ENCODE results near the gene MMP23B.
"Not testable (repeated sequence)": the region's sequence is repeated elsewhere in the genome, so short reads cannot be mapped to it uniquely, and the experiment has no call there.

The MMP23B gene

GRCh38 chr1:1629430-1630190 is 2.4 kb upstream of the MMP23B start:
- DNase-seq, result peak; percentile 72

GRCh38 chr1:1630191-1630964 is 1.6 kb upstream of the MMP23B start:
- peaks cover 2% of the 10 kb centered on the region for H3K36me3 Mint-ChIP-seq (ENCODE audit: low read depth)
- H3K4me3 Mint-ChIP-seq, result peak overlapping the region; percentile 69
- peaks cover 5% of the 10 kb centered on the region for H3K27me3 Mint-ChIP-seq
- H3K9me3 Mint-ChIP-seq, result no peaks in the 10 kb centered on the region
- DNase-seq, result peak; percentile 92
- peaks cover 4% of the 10 kb centered on the region for H3K4me1 Mint-ChIP-seq (ENCODE audit: low read depth)
- H3K27ac Mint-ChIP-seq, result peak overlapping the region; percentile 96

More at GRCh38 chr1:1629430-1630190, 2.4 kb upstream of the MMP23B start:
- H3K36me3 Mint-ChIP-seq (ENCODE audit: low read depth), result peaks cover 2% of the 10 kb centered on the region
- peak overlapping the region; percentile 55 for H3K4me3 Mint-ChIP-seq
- peak overlapping the region; percentile 33 for H3K27ac Mint-ChIP-seq
- H3K4me1 Mint-ChIP-seq (ENCODE audit: low read depth), result peaks cover 4% of the 10 kb centered on the region
- H3K9me3 Mint-ChIP-seq, result no peaks in the 10 kb centered on the region
- H3K27me3 Mint-ChIP-seq, result peaks cover 5% of the 10 kb centered on the region

- Mint-ChIP-seq H3K36me3 (ENCODE audit: low read depth) (peaks cover 2% of the 10 kb centered on the region), H3K27me3 (peaks cover 5% of the 10 kb centered on the region), H3K4me1 (ENCODE audit: low read depth) (peaks cover 4% of the 10 kb centered on the region), H3K4me3 (peak overlapping the region; percentile 31), H3K27ac (peak overlapping the region; percentile 77), H3K9me3 (no peaks in the 10 kb centered on the region)
- DNase-seq, result peak; percentile 50
Measured at GRCh38 chr1:1630965-1631781, 800 bp upstream of the MMP23B start.

- DNase-seq; H3K27me3 Mint-ChIP-seq; H3K4me3 Mint-ChIP-seq; H3K4me1 Mint-ChIP-seq (ENCODE audit: low read depth); H3K9me3 Mint-ChIP-seq; H3K27ac Mint-ChIP-seq: not testable (repeated sequence)
- H3K36me3 Mint-ChIP-seq (ENCODE audit: low read depth), result peaks cover 17% of the 10 kb centered on the region
Measured at GRCh38 chr1:1633409-1633808, 1.4 kb downstream of the MMP23B start.

GRCh38 chr1:1634613-1635012 is 2.6 kb downstream of the MMP23B start:
- peak; percentile 35 for DNase-seq

GRCh38 chr1:1636621-1637478 is 4.9 kb downstream of the MMP23B start:
- H3K4me1 Mint-ChIP-seq (ENCODE audit: low read depth), result not testable (repeated sequence)

More at GRCh38 chr1:1634613-1635012, 2.6 kb downstream of the MMP23B start:
- H3K4me1 Mint-ChIP-seq (ENCODE audit: low read depth); H3K9me3 Mint-ChIP-seq; H3K27me3 Mint-ChIP-seq; H3K27ac Mint-ChIP-seq; H3K4me3 Mint-ChIP-seq: not testable (repeated sequence)
- H3K36me3 Mint-ChIP-seq (ENCODE audit: low read depth), result peaks cover 24% of the 10 kb centered on the region

GRCh38 chr1:1637479-1637875 is 5.5 kb downstream of the MMP23B start:
- H3K36me3 Mint-ChIP-seq (ENCODE audit: low read depth), result peaks cover 27% of the 10 kb centered on the region
- H3K9me3 Mint-ChIP-seq; H3K27ac Mint-ChIP-seq; H3K4me3 Mint-ChIP-seq; H3K27me3 Mint-ChIP-seq; DNase-seq; H3K4me1 Mint-ChIP-seq (ENCODE audit: low read depth): not testable (repeated sequence)

More at GRCh38 chr1:1636621-1637478, 4.9 kb downstream of the MMP23B start:
- not testable (repeated sequence) for H3K27ac Mint-ChIP-seq, H3K4me3 Mint-ChIP-seq, H3K27me3 Mint-ChIP-seq, H3K9me3 Mint-ChIP-seq, DNase-seq
- H3K36me3 Mint-ChIP-seq (ENCODE audit: low read depth), result peaks cover 27% of the 10 kb centered on the region

- not testable (repeated sequence) for DNase-seq; H3K27me3 Mint-ChIP-seq; H3K4me3 Mint-ChIP-seq; H3K27ac Mint-ChIP-seq; H3K4me1 Mint-ChIP-seq (ENCODE audit: low read depth); H3K9me3 Mint-ChIP-seq
- H3K36me3 Mint-ChIP-seq (ENCODE audit: low read depth), result peaks cover 30% of the 10 kb centered on the region
Measured at GRCh38 chr1:1638528-1638927, 6.6 kb downstream of the MMP23B start.

GRCh38 chr1:1639368-1639767 is 7.4 kb downstream of the MMP23B start:
- H3K27me3 Mint-ChIP-seq; H3K4me1 Mint-ChIP-seq (ENCODE audit: low read depth); H3K27ac Mint-ChIP-seq; H3K4me3 Mint-ChIP-seq; H3K9me3 Mint-ChIP-seq; DNase-seq: not testable (repeated sequence)
- peaks cover 30% of the 10 kb centered on the region for H3K36me3 Mint-ChIP-seq (ENCODE audit: low read depth)

GRCh38 chr1:1640081-1640480 is 8.1 kb downstream of the MMP23B start:
- not testable (repeated sequence) for H3K9me3 Mint-ChIP-seq; DNase-seq; H3K27ac Mint-ChIP-seq; H3K27me3 Mint-ChIP-seq; H3K4me3 Mint-ChIP-seq; H3K4me1 Mint-ChIP-seq (ENCODE audit: low read depth)
- peaks cover 30% of the 10 kb centered on the region for H3K36me3 Mint-ChIP-seq (ENCODE audit: low read depth)

- H3K4me3 Mint-ChIP-seq; H3K4me1 Mint-ChIP-seq (ENCODE audit: low read depth); H3K9me3 Mint-ChIP-seq; H3K27me3 Mint-ChIP-seq; DNase-seq; H3K27ac Mint-ChIP-seq: not testable (repeated sequence)
- H3K36me3 Mint-ChIP-seq (ENCODE audit: low read depth), result peaks cover 34% of the 10 kb centered on the region
Measured at GRCh38 chr1:1640711-1641461, 8.9 kb downstream of the MMP23B start.

GRCh38 chr1:1646326-1646725 is 14.4 kb downstream of the MMP23B start:
- H3K27me3 Mint-ChIP-seq; H3K27ac Mint-ChIP-seq; H3K4me3 Mint-ChIP-seq; H3K4me1 Mint-ChIP-seq (ENCODE audit: low read depth); H3K9me3 Mint-ChIP-seq; DNase-seq: not testable (repeated sequence)
- H3K36me3 Mint-ChIP-seq (ENCODE audit: low read depth), result peaks cover 56% of the 10 kb centered on the region

- H3K9me3 Mint-ChIP-seq; H3K4me3 Mint-ChIP-seq; H3K27me3 Mint-ChIP-seq; H3K4me1 Mint-ChIP-seq (ENCODE audit: low read depth); DNase-seq; H3K27ac Mint-ChIP-seq: not testable (repeated sequence)
- peaks cover 70% of the 10 kb centered on the region for H3K36me3 Mint-ChIP-seq (ENCODE audit: low read depth)
Measured at GRCh38 chr1:1647567-1648241, 15.7 kb downstream of the MMP23B start.
